ENCODE results near the gene RAB11FIP3.
A peak's percentile ranks its signal among the peaks of the same experiment; 100 is the strongest.
"Not testable (repeated sequence)": the region's sequence is repeated elsewhere in the genome, so short reads cannot be mapped to it uniquely, and the experiment has no call there.

Gene RAB11FIP3, protein sequence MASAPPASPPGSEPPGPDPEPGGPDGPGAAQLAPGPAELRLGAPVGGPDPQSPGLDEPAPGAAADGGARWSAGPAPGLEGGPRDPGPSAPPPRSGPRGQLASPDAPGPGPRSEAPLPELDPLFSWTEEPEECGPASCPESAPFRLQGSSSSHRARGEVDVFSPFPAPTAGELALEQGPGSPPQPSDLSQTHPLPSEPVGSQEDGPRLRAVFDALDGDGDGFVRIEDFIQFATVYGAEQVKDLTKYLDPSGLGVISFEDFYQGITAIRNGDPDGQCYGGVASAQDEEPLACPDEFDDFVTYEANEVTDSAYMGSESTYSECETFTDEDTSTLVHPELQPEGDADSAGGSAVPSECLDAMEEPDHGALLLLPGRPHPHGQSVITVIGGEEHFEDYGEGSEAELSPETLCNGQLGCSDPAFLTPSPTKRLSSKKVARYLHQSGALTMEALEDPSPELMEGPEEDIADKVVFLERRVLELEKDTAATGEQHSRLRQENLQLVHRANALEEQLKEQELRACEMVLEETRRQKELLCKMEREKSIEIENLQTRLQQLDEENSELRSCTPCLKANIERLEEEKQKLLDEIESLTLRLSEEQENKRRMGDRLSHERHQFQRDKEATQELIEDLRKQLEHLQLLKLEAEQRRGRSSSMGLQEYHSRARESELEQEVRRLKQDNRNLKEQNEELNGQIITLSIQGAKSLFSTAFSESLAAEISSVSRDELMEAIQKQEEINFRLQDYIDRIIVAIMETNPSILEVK

DNA sequence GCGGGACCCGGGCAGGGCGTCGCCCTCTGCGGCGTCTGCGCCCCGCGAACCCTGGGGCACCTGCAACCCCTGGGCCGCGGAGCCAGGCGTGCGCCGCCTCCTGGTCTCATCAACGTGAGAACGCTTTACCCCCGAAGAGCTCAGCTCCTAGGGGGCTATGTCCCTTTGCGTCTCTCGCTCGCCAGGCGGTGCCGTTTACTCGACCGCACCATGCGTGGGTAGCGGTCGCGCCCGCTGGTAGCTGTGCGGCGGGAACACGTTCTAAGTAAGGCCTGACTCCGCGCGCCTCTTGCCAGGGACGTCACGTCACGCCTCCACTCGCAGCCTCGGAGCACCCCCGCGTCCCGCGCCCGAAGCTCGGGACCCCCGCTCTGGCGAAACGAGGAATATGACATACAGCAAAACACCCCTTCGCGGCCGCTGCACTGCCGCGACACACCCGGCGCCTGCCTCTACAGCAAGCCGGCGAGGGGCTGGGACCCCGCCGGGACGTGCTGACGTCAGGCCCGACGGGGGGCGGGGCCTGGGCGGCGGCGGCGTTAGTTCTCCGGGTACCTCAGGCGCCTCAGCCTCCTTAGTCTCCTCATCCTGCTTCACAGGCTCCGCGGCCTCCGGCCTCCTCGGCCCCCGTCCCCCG lies at the start of gene RAB11FIP3:
RAB11FIP3 (plus strand) TSS at position 568 of the 637 bp plus-strand sequence. CDS start 358 bp downstream, outside the sequence.
- peak; percentile 89 for DNase-seq

DNA sequence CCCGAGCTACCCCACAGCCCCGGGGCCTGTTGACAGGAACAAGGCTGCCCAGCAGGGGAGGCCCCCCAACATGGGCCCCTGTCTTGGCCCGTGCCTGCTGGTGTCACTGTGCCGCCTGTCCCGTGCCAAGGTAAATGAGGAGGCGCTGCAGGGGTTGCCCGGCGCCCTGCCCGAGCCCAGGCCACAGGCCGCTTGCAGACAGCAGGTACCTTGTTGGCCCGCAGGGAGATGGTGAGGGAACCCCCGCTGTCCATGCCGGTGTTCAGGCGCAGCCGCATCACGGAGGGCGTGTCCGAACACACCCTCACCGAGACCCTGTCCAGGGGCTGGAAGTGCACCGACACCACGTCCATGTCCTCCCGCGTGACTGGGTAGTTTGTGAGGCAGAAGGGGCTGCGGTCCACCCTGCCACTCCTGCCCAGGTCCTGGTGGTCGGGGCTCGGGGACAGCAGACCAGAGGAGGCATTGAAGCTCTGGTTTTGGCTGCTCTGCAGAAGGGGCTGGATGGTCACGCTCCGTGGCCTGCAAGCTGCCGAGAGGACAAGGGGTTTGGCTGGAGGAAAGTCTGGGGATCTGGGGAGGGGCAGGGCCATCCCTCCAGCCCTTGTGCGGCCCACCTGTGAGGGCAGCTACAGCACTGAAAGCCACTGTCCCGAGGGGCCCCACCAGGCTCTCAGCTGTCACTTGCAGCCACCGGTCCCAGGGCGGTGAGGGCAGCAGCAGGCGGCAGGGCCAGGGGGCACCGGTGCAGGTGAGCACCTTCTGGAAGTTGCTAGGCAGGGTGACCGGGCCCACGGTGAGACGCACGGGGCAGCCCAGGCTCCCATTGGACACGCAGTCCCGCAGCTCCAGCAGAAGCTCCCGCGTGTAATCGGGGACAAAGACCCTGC lies 49.3 kb upstream of the RAB11FIP3 start:
- DNase-seq = peak; percentile 14

DNA sequence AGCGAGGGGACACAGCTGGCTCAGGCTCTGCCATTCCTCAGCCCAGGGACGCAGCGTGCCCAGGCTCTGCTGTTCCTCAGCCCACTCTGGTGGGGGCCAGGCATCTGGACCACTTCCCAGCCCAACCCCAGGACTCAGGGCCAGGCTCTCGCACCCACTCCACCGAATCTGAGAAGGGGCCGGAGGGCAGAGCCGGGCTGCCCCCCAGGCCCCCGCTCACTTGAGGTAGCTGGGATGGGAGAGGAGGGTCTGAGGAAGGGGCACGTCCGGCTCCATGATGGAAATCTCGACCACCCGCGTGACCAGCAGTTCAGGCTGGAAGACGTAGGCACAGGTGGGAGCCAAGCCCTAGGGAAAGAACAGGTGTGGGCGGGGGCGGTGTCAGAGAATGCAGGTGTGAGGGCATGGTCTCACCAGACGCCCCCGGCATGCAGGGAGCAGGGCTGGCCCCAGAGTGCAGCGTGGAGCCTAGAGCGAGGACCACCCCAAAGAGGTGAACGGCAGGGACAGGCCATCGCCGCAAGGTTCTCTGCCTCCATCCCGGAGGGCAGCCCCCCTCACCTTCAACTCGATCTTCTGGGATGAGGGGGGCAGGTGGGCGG lies 48.5 kb upstream of the RAB11FIP3 start:
- no peak for DNase-seq

DNA sequence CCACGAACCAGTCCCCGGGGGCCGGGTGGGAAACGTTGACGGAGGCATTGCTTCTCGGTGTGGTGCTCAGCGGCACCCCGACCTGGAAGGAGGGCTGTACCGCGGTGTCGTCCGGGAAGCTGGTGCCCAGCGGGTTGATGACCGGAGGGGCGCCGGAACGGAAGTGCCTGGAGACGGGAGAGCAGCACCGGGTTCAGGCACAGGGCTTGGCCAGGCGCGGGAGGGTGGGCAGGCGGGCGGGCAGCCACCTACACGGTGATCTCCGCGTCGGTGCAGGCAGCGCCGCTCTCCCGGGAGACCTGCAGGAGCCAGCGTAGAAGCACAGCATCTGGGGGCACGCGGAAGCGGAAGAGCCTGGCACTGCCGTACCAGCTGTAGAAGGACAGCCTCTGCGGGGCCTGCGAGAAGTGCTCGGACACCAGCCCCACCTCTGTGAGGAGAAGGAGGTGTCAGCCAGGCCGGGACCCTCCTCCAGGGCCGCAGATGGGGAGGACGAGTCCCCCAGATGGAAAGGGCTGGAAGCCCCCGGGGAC lies 48.0 kb upstream of the RAB11FIP3 start:
- DNase-seq = no peak

DNA sequence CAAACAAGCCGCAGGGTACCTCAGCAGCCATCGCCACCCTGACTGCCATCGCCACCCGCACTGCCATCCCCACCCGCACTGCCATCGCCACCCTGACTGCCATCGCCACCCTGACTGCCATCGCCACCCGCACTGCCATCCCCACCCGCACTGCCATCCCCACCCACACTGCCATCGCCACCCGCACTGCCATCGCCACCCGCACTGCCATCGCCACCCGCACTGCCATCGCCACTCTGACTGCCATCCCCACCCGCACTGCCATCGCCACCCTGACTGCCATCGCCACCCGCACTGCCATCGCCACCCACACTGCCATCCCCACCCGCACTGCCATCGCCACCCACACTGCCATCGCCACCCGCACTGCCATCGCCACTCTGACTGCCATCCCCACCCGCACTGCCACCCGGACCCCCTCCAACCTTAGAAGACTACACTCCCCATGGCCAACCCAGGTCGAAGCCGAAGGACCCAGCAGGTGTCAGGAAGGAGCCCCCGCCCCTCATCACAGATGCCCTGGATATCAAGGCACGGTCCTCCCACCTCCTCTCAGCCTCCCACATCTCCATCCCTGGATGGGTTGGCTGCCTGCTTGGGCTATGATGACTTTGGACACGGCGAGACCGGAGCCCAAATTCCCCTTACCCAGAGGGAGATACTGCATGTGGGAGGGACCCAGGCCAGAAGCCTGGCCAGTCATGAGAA lies 47.2 kb upstream of the RAB11FIP3 start:
- not testable (repeated sequence) for DNase-seq

DNA sequence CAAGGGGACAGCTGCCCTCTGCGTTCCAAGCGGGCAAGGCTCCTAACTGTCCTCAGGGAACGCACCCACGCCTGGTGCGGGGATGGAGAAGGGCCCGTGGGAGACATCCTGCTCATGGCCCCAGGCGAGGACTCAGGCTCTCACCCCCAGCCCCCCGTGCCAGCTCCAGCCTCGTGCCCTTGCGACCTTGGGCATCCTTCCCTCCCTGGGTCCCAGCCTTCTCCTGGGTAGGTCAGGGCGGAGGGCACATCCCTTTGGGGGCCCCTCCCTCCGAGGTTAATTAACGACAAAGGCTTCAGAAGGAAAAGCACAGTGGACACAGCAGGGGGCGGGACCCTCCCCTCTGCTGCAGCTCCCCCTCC lies 46.6 kb upstream of the RAB11FIP3 start:
- DNase-seq = peak; percentile 19

DNA sequence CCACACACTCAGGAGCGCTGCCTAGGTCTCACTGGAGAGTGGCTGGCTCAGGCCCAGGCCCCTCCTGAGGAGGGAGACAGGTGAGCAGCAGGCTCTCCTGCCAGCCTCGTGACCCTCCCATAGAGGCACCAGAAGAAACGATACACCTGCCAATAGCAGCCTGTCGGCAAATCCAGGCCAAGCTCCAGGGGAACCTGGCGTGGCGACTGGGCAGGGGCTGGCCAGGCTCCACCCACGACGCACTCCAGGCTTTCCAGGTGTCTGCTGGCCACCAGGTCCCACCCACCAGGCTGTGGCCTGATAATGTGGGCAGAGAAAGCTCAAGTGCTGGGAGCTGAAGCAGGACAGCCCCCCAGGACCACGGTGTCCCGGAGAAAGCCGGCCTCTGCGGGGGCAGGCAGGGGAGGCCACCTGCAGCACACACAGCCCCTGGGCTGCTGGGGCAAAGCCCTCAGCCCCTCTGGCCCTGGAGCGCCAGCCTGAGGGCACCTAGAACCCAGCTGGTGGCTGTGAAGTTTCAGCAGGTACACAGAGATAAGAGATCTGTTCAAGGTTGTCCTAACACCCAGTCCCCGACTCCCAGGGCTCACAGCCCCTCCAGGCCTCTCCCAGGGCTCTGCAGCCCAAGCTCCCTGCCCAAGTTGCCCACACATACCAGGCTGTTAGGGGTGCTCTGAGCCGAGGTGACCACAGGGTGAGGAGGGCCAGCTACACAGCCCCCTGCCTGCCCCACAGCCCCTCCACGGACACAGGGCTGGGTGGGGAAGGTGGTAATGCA lies 46.1 kb upstream of the RAB11FIP3 start:
- DNase-seq = no peak

DNA sequence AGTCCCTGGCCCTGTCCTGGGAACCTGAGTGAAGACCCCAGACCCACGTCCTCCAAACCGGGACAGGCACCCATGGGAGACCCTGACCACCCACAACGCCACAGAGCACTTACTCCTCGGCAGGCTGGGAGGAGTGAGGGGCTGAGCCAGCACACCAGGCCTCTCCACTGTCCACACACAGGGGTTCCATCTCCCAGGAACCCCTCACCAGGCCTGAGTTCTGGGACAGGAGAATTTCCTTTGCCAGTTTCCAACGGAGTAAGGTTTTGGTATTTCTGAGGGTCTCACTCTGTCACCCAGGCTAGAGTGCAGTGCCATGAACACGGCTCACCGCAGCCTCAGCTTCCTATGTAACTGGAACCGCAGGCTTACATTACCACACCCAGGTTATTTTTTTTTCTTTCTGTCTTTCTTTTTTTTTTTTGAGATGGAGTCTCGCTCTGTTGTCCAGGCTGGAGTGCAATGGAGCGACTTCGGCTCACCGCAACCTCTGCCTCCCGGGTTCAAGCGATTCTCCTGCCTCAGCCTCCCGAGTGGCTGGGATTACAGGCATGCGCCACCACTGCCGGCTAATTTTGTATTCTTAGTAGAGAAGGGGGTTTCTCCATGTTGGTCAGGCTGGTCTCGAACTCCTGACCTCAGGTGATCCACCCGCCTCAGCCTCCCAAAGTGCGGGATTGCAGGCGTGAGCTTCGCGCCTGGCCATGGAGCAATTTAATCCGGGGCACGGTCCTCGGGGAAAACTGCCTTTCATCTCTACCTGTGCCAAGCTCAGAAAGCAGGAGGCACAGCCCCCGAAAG lies 45.3 kb upstream of the RAB11FIP3 start:
- DNase-seq = no peak

DNA sequence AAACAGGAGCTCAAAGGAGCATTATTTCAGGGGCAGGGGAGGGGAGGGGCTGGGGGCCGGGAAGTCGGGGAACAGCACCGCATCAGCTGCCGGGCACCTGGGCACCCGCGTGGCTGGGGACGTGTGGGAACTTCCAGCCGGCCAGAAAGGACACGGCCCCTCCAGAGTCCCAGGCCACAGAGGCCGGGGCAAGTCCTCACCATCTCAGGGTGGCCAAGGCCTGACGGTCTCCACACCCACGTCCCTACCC lies 44.8 kb upstream of the RAB11FIP3 start:
- no peak for DNase-seq

DNA sequence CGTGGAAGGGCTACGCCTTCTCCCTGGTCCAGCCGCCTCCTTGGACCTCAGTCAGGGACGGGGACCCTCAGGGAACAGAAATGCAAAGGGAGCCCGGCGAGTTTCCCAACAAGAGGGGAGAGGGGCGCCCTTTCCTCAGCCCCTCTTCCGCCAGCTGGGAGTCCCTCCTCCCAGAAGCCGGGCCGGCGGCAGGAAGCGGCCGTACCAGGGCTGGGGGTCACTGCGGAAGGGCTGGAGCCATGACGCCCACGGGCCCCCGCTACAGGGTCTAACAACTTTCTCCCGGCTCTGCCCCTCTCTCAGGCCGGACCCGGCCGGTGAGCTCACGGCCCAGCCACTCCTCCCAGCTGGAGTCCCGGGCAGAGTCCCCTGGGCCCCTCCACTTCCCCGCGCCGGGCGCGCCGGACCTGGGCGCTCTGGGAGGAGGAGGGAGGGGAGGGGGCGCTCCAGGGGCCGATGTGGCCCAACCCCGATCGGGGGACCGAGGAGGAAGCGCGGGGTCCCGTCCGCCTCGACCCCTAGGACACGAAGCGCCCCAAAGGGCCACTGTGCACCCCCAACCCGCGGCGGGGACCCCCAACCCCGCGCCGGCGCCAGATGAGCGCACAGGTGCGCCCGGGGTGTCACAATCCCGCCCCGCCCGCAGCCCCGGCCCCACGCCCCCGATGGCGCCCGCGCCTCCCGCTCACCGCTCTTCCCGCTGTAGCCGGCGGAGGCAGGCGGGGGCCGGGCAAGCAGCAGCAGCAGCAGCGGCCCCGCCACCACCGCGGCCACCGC lies 44.2 kb upstream of the RAB11FIP3 start:
- no peak for DNase-seq

DNA sequence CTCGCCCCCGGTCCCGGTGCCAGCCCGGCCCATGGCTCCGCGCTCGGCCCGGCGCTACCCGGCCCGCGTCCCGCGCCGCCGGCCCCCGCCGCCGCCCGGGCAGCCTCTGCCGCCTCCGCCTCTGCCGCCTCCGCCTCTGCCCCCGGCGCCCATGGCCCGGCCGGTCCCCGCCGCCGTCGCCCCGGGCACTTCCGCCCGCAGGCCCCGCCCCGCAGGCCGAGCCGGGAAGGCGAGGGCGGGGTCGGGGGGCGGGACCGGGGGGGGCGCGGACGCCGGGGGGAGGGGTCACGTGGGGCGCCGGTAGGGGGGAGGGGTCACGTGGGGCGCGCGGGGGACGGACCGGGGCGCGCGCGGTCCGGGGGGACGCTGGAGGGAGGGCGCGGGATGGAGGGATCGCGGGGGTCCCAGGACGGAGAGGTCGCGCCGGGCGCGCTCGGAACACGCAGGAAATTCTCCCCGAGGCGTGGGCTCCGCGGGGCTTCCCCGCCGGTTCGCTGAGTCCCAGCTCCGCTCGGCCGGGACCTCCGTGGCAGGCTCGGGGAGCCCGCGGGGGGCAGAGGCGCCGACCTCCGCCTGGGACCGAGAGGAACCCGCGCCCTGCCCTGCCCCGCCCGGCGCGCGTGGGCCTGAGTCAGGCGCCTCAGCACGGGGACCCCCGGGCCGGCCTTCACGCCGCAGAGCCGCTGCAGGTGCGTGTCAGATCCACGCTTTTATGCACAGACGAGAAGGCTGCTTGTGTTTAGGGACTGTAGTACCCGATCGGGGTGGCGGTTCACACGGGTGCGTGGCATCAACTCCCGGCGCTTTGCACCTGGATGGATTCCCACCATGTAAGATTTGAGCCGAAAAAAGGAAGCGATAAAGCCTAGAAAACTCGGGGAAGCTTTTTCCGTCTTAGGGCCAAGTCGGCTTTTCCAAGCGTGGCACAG lies 43.4 kb upstream of the RAB11FIP3 start, which contains the start of gene PGAP6:
PGAP6 (minus strand) TSS at position 190 of the 929 bp plus-strand sequence; CDS start at position 33, 157 bp downstream.
- DNase-seq = peak; percentile 74

DNA sequence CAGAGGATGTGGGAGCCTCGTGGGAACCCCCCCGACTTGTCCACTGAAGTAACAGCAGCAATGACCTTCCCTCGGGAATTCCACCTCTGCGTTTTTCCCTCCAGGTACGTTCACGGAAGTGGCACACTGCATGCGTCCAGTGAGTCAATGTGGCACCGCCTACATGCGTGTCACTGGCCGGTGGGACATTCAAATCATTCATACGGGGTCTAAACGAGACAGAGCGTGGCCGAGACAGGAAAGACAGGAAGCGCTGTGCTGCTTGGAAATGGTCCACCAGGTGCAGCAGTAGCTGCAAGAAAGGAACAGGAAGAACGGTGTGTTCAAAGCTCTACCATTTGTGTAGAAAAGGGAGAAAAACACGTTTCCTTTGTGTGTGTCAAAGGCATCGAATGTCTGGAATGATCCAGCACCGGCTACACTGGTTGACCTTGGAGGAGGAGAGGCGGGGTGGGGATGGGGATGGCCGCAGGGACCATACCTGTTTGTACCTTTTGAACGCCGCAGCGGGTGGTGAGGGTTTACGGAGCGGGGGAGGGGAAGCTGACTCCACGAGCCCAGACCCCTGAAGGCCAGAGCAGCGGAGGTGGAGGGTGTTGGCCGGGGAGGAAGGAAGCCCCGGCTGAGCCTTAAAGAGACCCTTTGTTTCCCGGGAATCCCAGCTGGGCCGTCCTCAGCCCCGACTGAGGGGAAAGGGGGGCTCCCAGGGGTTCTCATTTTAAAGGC lies 42.0 kb upstream of the RAB11FIP3 start:
- no peak for DNase-seq

DNA sequence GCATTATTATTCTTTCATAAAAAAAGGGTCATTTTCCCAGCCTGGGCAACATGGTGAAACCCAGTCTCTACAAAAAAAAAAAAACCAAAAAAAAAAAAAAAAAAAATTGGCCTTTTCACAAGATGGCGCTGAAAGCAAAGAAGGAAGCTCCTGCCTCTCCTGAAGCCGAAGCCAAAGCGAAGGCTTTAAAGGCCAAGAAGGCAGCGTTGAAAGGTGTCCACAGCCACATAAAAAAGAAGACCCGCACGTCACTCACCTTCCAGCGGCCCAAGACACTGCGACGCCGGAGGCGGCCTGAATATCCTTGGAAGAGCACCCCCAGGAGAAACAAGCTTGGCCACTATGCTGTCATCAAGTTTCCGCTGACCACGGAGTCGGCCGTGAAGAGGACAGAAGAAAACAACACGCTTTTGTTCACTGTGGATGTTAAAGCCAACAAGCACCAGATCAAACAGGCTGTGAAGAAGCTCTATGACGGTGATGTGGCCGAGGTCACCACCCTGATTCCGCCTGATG lies 38.8 kb upstream of the RAB11FIP3 start:
- no peak for DNase-seq

DNA sequence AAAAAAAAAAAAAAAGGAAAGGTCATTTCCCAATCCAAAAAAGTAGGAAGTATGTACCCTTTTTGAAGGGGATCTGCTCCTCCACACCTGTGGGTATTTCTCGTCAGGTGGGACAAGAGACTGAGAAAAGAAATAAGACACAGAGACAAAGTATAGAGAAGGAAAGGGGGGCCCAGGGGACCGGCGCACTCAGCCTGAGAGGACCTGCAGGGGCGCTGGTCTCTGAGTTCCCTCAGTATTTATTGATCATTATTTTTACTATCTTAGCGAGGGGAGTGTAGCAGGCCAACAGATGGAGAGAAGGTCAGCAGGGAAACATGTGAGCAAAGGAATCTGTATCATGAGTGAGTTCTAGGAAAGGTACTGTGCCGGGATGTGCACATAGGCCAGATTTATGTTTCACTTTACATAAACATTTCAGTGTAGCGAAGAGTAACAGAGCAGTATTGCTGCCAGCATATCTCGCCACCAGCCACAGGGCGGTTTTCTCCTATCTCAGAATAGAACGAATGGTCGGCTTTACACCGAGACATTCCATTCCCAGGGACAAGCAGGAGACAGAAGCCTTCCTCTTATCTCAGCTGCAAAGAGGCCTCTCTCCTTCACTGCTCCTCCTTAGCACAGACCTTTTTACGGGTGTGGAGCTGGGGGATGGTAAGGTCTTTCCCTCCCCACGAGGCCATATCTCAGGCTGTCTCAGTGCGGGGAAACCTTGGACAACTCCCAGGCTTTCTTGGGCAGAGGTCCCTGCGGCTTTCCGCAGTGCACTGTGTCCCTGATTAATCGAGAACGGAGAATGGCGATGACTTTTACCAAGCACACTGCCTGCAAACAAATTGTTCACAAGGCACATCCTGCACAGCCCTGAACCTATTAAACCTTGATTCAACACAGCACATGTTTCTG lies 37.4 kb upstream of the RAB11FIP3 start:
- peak; percentile 40 for DNase-seq

DNA sequence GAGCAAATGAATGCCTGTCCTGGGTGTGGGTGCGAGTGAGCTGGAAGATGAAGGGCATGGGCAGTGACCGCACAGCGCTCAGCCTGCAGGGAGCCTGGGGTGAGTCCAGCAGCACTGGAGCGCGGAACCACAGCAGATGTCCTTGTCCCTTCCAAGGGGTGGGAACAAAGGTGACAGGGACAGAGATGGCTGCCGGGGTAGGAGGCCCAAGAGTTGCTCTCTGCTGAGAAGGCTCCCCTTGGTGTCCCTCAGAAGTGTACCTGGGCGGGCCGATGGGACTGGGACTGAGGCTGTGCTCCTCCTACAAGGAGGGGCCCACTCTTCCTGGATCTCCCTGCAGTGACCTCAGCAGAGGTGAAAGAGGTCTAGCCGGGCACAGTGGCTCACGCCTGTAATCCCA lies 36.1 kb upstream of the RAB11FIP3 start:
- DNase-seq = no peak

DNA sequence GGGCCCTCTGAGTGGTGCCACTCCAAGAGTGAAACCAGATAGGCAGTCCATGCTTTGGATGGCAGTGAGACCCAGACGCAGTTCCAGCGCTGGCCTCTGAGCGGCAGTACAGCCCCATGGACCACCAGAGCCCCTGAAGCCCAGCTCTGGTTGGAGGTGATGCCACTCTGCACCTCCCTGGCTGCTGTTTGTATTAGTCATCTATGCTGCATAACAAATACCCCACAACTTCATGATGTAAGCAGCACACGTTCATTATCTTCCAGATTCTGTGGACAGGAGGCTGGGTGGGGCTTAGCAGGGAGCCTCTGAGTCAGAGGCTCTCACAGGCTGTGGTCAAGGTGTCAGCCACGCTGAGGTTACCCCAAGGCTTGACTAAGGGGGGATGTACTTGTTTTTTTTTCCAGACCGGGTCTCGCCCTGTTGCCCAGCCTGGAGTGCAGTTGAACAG lies 33.5 kb upstream of the RAB11FIP3 start:
- peak; percentile 71 for DNase-seq

All from femur (tissue), 1 donor.